A549 (cell line): ENCODE results near the gene MARK3. TPM values are rescaled to one million over a fixed set of nuclear protein-coding genes. Genes with fewer than 3 reads are reported as not detected.
"Not testable (repeated sequence)": the region's sequence is repeated elsewhere in the genome, so short reads cannot be mapped to it uniquely, and the experiment has no call there.

Experiments
- ATAC-seq, 2 experiments: fragments of 200-7000 bp in 1 of 2; fragments of >200 bp in 1 of 2; cut with Nextera tagmentation in 1 of 2; cut with Tn5 transposase in 1 of 2; 3 replicates each; pipeline versions ENCODE4 v1.8.0 to v1.9.1; 2018 to 2020; ENCODE audit warnings: mild to moderate bottlenecking in 1 of 2, moderate library complexity in 1 of 2
- CTCF ChIA-PET: fragments of 300-600 bp; sonication (Branson Sonifier 250); formaldehyde crosslinking; extraction: SDS; loops from one replicate; lab custom pipeline; 2021; ENCODE audit warnings: antibody characterized with exemption, inconsistent platforms; lab: Yijun Ruan, JAX
- POLR2A ChIA-PET: fragments of 350-600 bp; formaldehyde crosslinking; extraction: SDS; loops from one replicate; lab custom pipeline; 2021; ENCODE audit warnings: antibody characterized with exemption, inconsistent platforms; lab: Yijun Ruan, JAX
- DNase-seq, 2 experiments: peaks; one replicate each; pipeline versions ENCODE4 v3.0.0 to v3.0.0-alpha.2; 2011 to 2016; ENCODE audit warnings: low read depth in 1 of 2, low spot score in 1 of 2
- FAIRE-seq: peaks from 2 replicates; lab custom pipeline; 2011; peaks lifted over from hg19 to GRCh38; lab: Jason Lieb, UNC
- H3K27ac ChIP-seq, 2 experiments: fragments of >200 bp; sonication (Bioruptor Twin); formaldehyde crosslinking; 3 replicates each; pipeline ENCODE4 v1.5.1; 2016 to 2017
- H3K4me1 ChIP-seq: fragments of >200 bp; sonication (Bioruptor Twin); formaldehyde crosslinking; 3 replicates; pipeline ENCODE4 v1.6.1; 2016
- H3K4me2 ChIP-seq: fragments of >200 bp; sonication (Bioruptor Twin); formaldehyde crosslinking; 3 replicates; pipeline ENCODE4 v1.6.1; 2016
- H3K4me3 ChIP-seq: fragments of >200 bp; sonication (Bioruptor Twin); formaldehyde crosslinking; 3 replicates; pipeline ENCODE4 v1.5.1; 2016
- H3K9me3 ChIP-seq: fragments of >200 bp; sonication (Bioruptor Twin); formaldehyde crosslinking; 3 replicates; pipeline ENCODE4 v1.6.1; 2016
- EHMT2 ChIP-seq: fragments of 200-600 bp; sonication (generic); IDR thresholded peaks from 2 replicates; pipeline ENCODE4 v1.6.1; 2016; ENCODE audit warnings: antibody characterized with exemption, low read depth, mild to moderate bottlenecking, moderate library complexity
- FOXS1 ChIP-seq: fragments of 250-450 bp; sonication (Bioruptor Pico); IDR thresholded peaks from 2 replicates; pipeline ENCODE4 v1.5.0; 2020; ENCODE audit warnings: mild to moderate bottlenecking, moderate library complexity
- HDAC2 ChIP-seq: fragments of 200-600 bp; sonication (generic); IDR thresholded peaks from 2 replicates; pipeline ENCODE4 v1.6.1; 2016
- HOXB13 ChIP-seq: fragments of 250-450 bp; sonication (Bioruptor Pico); IDR thresholded peaks from 2 replicates; pipeline ENCODE4 v1.5.0; 2020; ENCODE audit warnings: low read depth, mild to moderate bottlenecking, moderate library complexity
- KDM1A ChIP-seq: fragments of 200-600 bp; sonication (generic); IDR thresholded peaks from 2 replicates; pipeline ENCODE4 v1.6.1; 2016; ENCODE audit warnings: low read depth, mild to moderate bottlenecking
- KDM5A ChIP-seq: fragments of 200-600 bp; sonication (generic); IDR thresholded peaks from 2 replicates; pipeline ENCODE4 v1.6.1; 2016; ENCODE audit warnings: antibody characterized with exemption, mild to moderate bottlenecking
- MYC ChIP-seq: IDR thresholded peaks from 2 replicates; pipeline ENCODE4 v1.6.1; 2012; ENCODE audit warnings: mild to moderate bottlenecking, inconsistent platforms, low read length, improper control_type of control experiment, borderline replicate concordance
- ZSCAN20 ChIP-seq: fragments of 250-450 bp; sonication (Bioruptor Pico); IDR thresholded peaks from 2 replicates; pipeline ENCODE4 v1.8.0; 2022; ENCODE audit warnings: mild to moderate bottlenecking, moderate library complexity
- WGBS: methylation state at CpG from one replicate; pipeline ENCODE4 v1.1.6; 2017; ENCODE audit errors: missing lambda C conversion rate; 5-methylcytosine and 5-hydroxymethylcytosine counted together
- polyA plus RNA-seq, 4 experiments: library from polyadenylated mRNA; depleted of rRNA in 3 of 4; stranded (reverse); fragments of >200 nt; fragmentation: RNase III in 1 of 4; extraction: RNeasy Plus Mini Kit Qiagen cat#74134 plus additional on column Dnase treatment in 1 of 4; gene quantifications; 2 replicates in 3 of 4; 3 replicates in 1 of 4; pipeline ENCODE4 v1.2.3, GENCODE V29; 2011 to 2017
- TF ChIP-seq, protein P1 (sequence below): IDR thresholded peaks from 2 replicates; pipeline ENCODE4 v1.6.1; 2012
- TF ChIP-seq, protein P2 (sequence below): fragments of 250-450 bp; sonication (Bioruptor Pico); IDR thresholded peaks from 2 replicates; pipeline ENCODE4 v1.5.0; 2020; ENCODE audit warnings: low read depth, mild to moderate bottlenecking, moderate library complexity
- TF ChIP-seq, protein P3 (sequence below): fragments of >200 bp; sonication (Bioruptor Twin); formaldehyde crosslinking; IDR thresholded peaks from 3 replicates; pipeline ENCODE4 v1.5.1; 2016
- TF ChIP-seq, protein P4 (sequence below): IDR thresholded peaks from 2 replicates; pipeline ENCODE4 v1.6.1; 2012
- TF ChIP-seq, protein P5 (sequence below): fragments of >200 bp; sonication (Bioruptor Twin); formaldehyde crosslinking; IDR thresholded peaks from 2 replicates; pipeline ENCODE4 v1.6.1; 2016

Gene MARK3
- polyA plus RNA-seq, 2 of the 4 experiments (the other 2 are of a cell fraction), result 59.7 to 97.6 TPM

DNA sequence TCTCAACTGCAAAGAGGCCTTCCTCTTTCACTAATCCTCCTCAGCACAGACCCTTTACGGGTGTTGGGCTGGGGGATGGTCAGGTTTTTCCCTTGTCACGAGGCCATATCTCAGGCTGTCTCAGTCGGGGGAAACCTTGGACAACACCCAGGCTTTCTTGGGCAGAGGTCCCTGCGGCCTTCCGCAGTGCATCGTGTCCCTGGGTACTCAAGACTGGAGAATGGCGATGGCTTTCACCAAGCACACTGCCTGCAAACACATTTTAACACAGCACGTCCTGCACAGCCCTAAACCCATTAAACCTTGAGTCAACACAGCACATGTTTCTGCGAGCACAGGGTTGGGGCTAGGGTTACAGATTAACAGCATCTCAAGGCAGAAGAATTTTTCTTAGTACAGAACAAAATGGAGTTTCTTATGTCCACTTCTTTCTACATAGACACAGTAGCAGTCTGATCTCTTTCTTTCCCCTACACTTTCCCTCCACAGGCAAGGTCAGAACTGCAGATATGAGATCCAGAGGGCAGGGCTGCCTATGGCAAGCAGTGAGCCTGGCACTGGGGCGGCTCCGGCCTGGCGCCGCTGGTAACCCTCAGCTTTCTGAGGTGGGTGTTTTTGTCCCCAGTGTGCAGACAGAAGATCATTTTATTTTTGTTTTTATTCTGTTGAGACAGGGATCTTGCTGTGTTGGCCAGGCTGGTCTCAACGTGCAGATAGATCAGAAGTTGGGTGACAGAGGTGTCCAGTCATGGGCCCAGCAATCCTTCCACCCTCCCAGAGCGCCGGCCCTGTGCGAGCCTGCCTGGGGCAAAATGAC lies 140.4 kb downstream of the MARK3 start:
- WGBS, result 45% methylated on average over 17 of the region's 17 CpGs
- DNase-seq, H3K9me3 ChIP-seq, CTCF ChIA-PET, H3K4me3 ChIP-seq, FAIRE-seq, ATAC-seq: not testable (repeated sequence)
- Histone ChIP-seq H3K27ac (peak overlapping the region; percentile 69 to 94; a peak in 5 of 6 replicates), H3K4me1 (peaks cover 60% of the 10 kb centered on the region), H3K4me2 (peak overlapping the region; percentile 56)
- TF ChIP-seq, protein P1, sequence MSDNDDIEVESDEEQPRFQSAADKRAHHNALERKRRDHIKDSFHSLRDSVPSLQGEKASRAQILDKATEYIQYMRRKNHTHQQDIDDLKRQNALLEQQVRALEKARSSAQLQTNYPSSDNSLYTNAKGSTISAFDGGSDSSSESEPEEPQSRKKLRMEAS, result 0 out of 2 replicates have a peak, but pooled peaks have one; percentile 34
- TF ChIP-seq HOXB13 (CRISPR knock-in tag), result peak; percentile 70; the same call in 1 of the 2 replicates
- TF ChIP-seq, protein P2, sequence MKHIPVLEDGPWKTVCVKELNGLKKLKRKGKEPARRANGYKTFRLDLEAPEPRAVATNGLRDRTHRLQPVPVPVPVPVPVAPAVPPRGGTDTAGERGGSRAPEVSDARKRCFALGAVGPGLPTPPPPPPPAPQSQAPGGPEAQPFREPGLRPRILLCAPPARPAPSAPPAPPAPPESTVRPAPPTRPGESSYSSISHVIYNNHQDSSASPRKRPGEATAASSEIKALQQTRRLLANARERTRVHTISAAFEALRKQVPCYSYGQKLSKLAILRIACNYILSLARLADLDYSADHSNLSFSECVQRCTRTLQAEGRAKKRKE (CRISPR knock-in tag), result 0 out of 2 replicates have a peak, but pooled peaks have one; percentile 33
- TF ChIP-seq ZSCAN20 (CRISPR knock-in tag), result 0 out of 2 replicates have a peak, but pooled peaks have one; percentile 38
- POLR2A ChIA-PET, result interaction anchor here (0.6 kb wide), 1 partner anchor 29 kb away, joined by 3 read pairs; no protein-coding TSS in a partner anchor

DNA sequence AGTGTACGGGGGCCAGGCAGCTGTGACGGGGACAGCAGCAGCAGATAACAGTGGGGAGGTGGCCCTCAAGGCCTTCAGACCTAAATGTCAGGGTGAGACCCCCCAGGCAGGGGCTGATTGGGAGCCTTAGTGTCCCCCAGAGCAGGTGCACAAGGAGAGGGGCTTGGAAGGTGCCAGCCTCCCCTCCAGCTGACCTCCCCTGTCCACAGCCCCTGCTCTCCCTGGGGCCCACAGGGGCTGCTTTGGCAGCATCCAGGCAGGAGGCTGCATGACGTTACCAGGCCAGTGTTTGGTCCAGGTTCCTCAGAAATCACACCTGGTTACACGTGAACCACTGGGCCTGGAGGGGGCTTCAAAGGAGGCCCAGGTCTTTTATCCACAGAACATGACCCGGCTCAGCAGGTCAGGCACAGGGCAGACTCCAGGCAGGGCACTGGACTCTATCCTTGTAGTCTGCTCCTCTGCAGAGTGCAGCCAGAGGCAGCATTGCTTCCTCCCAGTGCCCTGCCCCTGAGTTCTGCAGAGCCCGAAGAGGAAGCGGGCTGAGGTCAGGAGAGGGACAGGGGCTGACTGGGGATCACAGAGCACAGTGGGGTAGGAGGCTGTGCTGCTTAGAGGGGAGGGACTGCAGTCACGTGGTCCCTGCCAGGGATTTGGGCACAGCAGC lies 141.2 kb downstream of the MARK3 start:
- TF ChIP-seq FOXS1 (CRISPR knock-in tag), result no peak
- TF ChIP-seq KDM5A, result no peak
- no peak for TF ChIP-seq MYC
- TF ChIP-seq, protein P3, sequence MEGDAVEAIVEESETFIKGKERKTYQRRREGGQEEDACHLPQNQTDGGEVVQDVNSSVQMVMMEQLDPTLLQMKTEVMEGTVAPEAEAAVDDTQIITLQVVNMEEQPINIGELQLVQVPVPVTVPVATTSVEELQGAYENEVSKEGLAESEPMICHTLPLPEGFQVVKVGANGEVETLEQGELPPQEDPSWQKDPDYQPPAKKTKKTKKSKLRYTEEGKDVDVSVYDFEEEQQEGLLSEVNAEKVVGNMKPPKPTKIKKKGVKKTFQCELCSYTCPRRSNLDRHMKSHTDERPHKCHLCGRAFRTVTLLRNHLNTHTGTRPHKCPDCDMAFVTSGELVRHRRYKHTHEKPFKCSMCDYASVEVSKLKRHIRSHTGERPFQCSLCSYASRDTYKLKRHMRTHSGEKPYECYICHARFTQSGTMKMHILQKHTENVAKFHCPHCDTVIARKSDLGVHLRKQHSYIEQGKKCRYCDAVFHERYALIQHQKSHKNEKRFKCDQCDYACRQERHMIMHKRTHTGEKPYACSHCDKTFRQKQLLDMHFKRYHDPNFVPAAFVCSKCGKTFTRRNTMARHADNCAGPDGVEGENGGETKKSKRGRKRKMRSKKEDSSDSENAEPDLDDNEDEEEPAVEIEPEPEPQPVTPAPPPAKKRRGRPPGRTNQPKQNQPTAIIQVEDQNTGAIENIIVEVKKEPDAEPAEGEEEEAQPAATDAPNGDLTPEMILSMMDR, result no peak
- no peak for TF ChIP-seq KDM1A
- TF ChIP-seq, all 56 proteins: peak for 0
- CTCF ChIA-PET, result interaction anchor here (0.6 to 28.8 kb wide), 4 partner anchors 7 to 36 kb away, joined by 3 to 489 read pairs (median 98); partner anchors contain the start of gene CKB
- POLR2A ChIA-PET, result no interaction called here
- 75% methylated on average over 5 of the region's 8 CpGs for WGBS
- Histone ChIP-seq H3K27ac (peak overlapping the region; percentile 69 to 94; a peak in 4 of 6 replicates), H3K9me3 (no peaks in the 10 kb centered on the region), H3K4me3 (no peak overlapping the region), H3K4me2 (peak overlapping the region; percentile 56; the same call in 1 of the 3 replicates), H3K4me1 (peaks cover 63% of the 10 kb centered on the region)
- ATAC-seq (peak in 1 of 2 experiments; percentile 4; a peak in 1 of 6 replicates), DNase-seq (no peak), FAIRE-seq (no peak)

DNA sequence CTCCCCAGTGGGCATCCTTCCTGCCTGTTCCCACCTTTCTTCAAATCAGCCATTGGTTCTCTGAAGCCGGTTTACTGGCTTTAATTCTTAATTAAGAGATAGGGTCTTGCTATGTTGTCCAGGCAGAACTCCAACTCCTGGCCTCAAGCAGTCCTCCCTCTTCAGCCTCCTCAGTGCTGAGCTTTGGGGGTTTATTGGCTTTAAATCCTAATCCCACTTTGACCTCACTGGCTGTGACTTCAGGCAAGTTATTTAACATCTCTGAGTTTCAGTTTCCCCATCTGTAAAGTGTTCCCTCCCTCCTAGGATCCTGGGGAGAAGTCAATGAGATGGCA lies 141.7 kb downstream of the MARK3 start:
- no peak overlapping the region for H3K4me3 ChIP-seq
- H3K27ac ChIP-seq, result peak overlapping the region; percentile 94 to 97; a peak in 4 of 6 replicates
- POLR2A ChIA-PET, result no interaction called here
- TF ChIP-seq, protein P4, sequence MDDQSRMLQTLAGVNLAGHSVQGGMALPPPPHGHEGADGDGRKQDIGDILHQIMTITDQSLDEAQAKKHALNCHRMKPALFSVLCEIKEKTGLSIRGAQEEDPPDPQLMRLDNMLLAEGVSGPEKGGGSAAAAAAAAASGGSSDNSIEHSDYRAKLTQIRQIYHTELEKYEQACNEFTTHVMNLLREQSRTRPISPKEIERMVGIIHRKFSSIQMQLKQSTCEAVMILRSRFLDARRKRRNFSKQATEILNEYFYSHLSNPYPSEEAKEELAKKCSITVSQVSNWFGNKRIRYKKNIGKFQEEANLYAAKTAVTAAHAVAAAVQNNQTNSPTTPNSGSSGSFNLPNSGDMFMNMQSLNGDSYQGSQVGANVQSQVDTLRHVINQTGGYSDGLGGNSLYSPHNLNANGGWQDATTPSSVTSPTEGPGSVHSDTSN, result no peak
- TF ChIP-seq, protein P5, sequence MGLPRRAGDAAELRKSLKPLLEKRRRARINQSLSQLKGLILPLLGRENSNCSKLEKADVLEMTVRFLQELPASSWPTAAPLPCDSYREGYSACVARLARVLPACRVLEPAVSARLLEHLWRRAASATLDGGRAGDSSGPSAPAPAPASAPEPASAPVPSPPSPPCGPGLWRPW, result no peak
- TF ChIP-seq, protein P1, result no peak
- no peak for TF ChIP-seq EHMT2
- no peak for TF ChIP-seq HDAC2
- CTCF ChIA-PET, result interaction anchor here (0.6 to 28.8 kb wide), 4 partner anchors 8 to 35 kb away, joined by 3 to 489 read pairs (median 98); partner anchors contain the start of gene CKB
- H3K4me2 ChIP-seq, result no peak overlapping the region
- FAIRE-seq (no peak), DNase-seq (no peak), ATAC-seq (no peak)
- no peaks in the 10 kb centered on the region for H3K9me3 ChIP-seq
- peaks cover 58% of the 10 kb centered on the region for H3K4me1 ChIP-seq
- WGBS, result 100% methylated on average over 1 of the region's 1 CpG
